HEK293 (cell line): Measurements from ENCODE around the gene RNF151.

ENCODE experiments used
- CTCF ChIA-PET: fragments of 350-600 bp; formaldehyde crosslinking; extraction: SDS; loops from one replicate; lab custom pipeline; 2021; ENCODE audit warnings: antibody characterized with exemption; lab: Yijun Ruan, JAX
- POLR2A ChIA-PET: fragments of 300-600 bp; formaldehyde crosslinking; extraction: SDS; loops from one replicate; lab custom pipeline; 2020; ENCODE audit warnings: antibody characterized with exemption, inconsistent platforms; lab: Yijun Ruan, JAX
- H3K27ac ChIP-seq: fragments of 200-500 bp; sonication (Bioruptor generic); 2 replicates; pipeline ENCODE4 v1.5.1; 2014; ENCODE audit warnings: low read depth, low read length, control low read depth, inconsistent platforms; ENCODE audit errors: extremely low read depth
- H3K36me3 ChIP-seq, 2 experiments: fragments of 200-500 bp in 1 of 2; sonication (Bioruptor generic) in 1 of 2; 1 replicate in 1 of 2; 2 replicates in 1 of 2; pipeline ENCODE4 v1.5.1; 2014 to 2017; ENCODE audit warnings: inconsistent platforms in 2 of 2, low read length in 2 of 2; ENCODE audit not compliant: control insufficient read depth in 2 of 2, insufficient read depth in 1 of 2
- H3K4me1 ChIP-seq: fragments of 200-500 bp; sonication (Bioruptor generic); 2 replicates; pipeline ENCODE4 v1.5.1; 2014; ENCODE audit warnings: mild to moderate bottlenecking, low read length, inconsistent platforms; ENCODE audit not compliant: control insufficient read depth, insufficient read depth
- H3K4me3 ChIP-seq: 2 replicates; pipeline ENCODE4 v1.5.1; 2011; ENCODE audit warnings: low read depth, mild to moderate bottlenecking, control low read depth, low read length, moderate library complexity
- H3K9me3 ChIP-seq: fragments of 200-500 bp; sonication (Bioruptor generic); 2 replicates; pipeline ENCODE4 v1.5.1; 2014; ENCODE audit warnings: low read depth, low read length, inconsistent platforms; ENCODE audit not compliant: control insufficient read depth, insufficient read depth
- HIC1 ChIP-seq: fragments of 450-650 bp; formaldehyde crosslinking; IDR thresholded peaks from 2 replicates; pipeline ENCODE4 v1.5.1; 2016; ENCODE audit warnings: missing biosample characterization, missing genetic modification characterization
- HOXC10 ChIP-seq: sonication (generic); formaldehyde crosslinking; IDR thresholded peaks from 2 replicates; pipeline ENCODE4 v1.8.1; 2023; ENCODE audit warnings: mild to moderate bottlenecking, missing genetic modification reagents
- PRDM2 ChIP-seq: fragments of 450-650 bp; formaldehyde crosslinking; IDR thresholded peaks from 2 replicates; pipeline ENCODE4 v1.5.1; 2016; ENCODE audit warnings: missing biosample characterization, missing genetic modification characterization, borderline replicate concordance
- RBAK ChIP-seq: fragments of 450-650 bp; formaldehyde crosslinking; IDR thresholded peaks from 2 replicates; pipeline ENCODE4 v1.5.1; 2016; ENCODE audit warnings: missing biosample characterization, missing genetic modification characterization
- REPIN1 ChIP-seq: fragments of 450-650 bp; formaldehyde crosslinking; IDR thresholded peaks from 2 replicates; pipeline ENCODE4 v1.5.1; 2017; ENCODE audit warnings: missing biosample characterization, missing genetic modification characterization, low read depth
- TRIM28 ChIP-seq: IDR thresholded peaks from 2 replicates; pipeline ENCODE4 v1.6.1; 2011; ENCODE audit warnings: low read length, control low read depth, borderline replicate concordance
- ZBTB1 ChIP-seq: fragments of 450-650 bp; formaldehyde crosslinking; IDR thresholded peaks from 2 replicates; pipeline ENCODE4 v1.5.1; 2016; ENCODE audit warnings: missing biosample characterization, missing genetic modification characterization
- ZBTB48 ChIP-seq: fragments of 450-650 bp; formaldehyde crosslinking; IDR thresholded peaks from 2 replicates; pipeline ENCODE4 v1.5.1; 2016; ENCODE audit warnings: missing biosample characterization, missing genetic modification characterization
- ZBTB6 ChIP-seq: fragments of 450-650 bp; formaldehyde crosslinking; IDR thresholded peaks from 2 replicates; pipeline ENCODE4 v1.5.1; 2017; ENCODE audit warnings: missing biosample characterization, missing genetic modification characterization
- ZBTB7A ChIP-seq: fragments of 450-650 bp; formaldehyde crosslinking; IDR thresholded peaks from 2 replicates; pipeline ENCODE4 v1.5.1; 2016; ENCODE audit warnings: low read depth, missing biosample characterization, missing genetic modification characterization
- ZEB2 ChIP-seq: fragments of 450-650 bp; formaldehyde crosslinking; IDR thresholded peaks from 2 replicates; pipeline ENCODE4 v1.5.1; 2016; ENCODE audit warnings: missing biosample characterization, missing genetic modification characterization
- ZFP69B ChIP-seq: fragments of 450-650 bp; formaldehyde crosslinking; IDR thresholded peaks from 2 replicates; pipeline ENCODE4 v1.5.1; 2016; ENCODE audit warnings: missing biosample characterization, missing genetic modification characterization
- ZIC2 ChIP-seq: fragments of 450-650 bp; formaldehyde crosslinking; IDR thresholded peaks from 2 replicates; pipeline ENCODE4 v1.5.1; 2016; ENCODE audit warnings: missing biosample characterization, missing genetic modification characterization
- ZNF10 ChIP-seq: fragments of 450-650 bp; formaldehyde crosslinking; IDR thresholded peaks from 2 replicates; pipeline ENCODE4 v1.5.1; 2017; ENCODE audit warnings: missing biosample characterization, missing genetic modification characterization
- ZNF132 ChIP-seq: fragments of 450-650 bp; formaldehyde crosslinking; IDR thresholded peaks from 2 replicates; pipeline ENCODE4 v1.5.1; 2017; ENCODE audit warnings: missing biosample characterization, missing genetic modification characterization, borderline replicate concordance
- ZNF133 ChIP-seq: fragments of 450-650 bp; formaldehyde crosslinking; IDR thresholded peaks from 2 replicates; pipeline ENCODE4 v1.5.1; 2016; ENCODE audit warnings: missing biosample characterization, missing genetic modification characterization
- ZNF19 ChIP-seq: fragments of 450-650 bp; formaldehyde crosslinking; IDR thresholded peaks from 2 replicates; pipeline ENCODE4; 2016; ENCODE audit warnings: missing biosample characterization, missing genetic modification characterization, low read depth
- ZNF221 ChIP-seq: fragments of 450-650 bp; formaldehyde crosslinking; IDR thresholded peaks from 2 replicates; pipeline ENCODE4 v1.5.1; 2017; ENCODE audit warnings: missing biosample characterization, missing genetic modification characterization, borderline replicate concordance
- ZNF362 ChIP-seq: fragments of 450-650 bp; formaldehyde crosslinking; IDR thresholded peaks from 2 replicates; pipeline ENCODE4 v1.5.1; 2016; ENCODE audit warnings: missing biosample characterization, missing genetic modification characterization
- ZNF514 ChIP-seq: fragments of 450-650 bp; formaldehyde crosslinking; IDR thresholded peaks from 2 replicates; pipeline ENCODE4 v1.5.1; 2016; ENCODE audit warnings: missing biosample characterization, missing genetic modification characterization
- ZNF530 ChIP-seq: fragments of 450-650 bp; formaldehyde crosslinking; IDR thresholded peaks from 2 replicates; pipeline ENCODE4 v1.5.1; 2016; ENCODE audit warnings: low read depth, missing biosample characterization, missing genetic modification characterization
- ZNF548 ChIP-seq: fragments of 450-650 bp; formaldehyde crosslinking; IDR thresholded peaks from 2 replicates; pipeline ENCODE4 v1.5.1; 2016; ENCODE audit warnings: missing biosample characterization, missing genetic modification characterization
- ZNF549 ChIP-seq: fragments of 450-650 bp; IDR thresholded peaks from 2 replicates; pipeline ENCODE4 v1.5.1; 2018; ENCODE audit warnings: missing biosample characterization, missing genetic modification characterization, mild to moderate bottlenecking, inconsistent platforms, moderate library complexity
- ZNF571 ChIP-seq: fragments of 450-650 bp; formaldehyde crosslinking; IDR thresholded peaks from 2 replicates; pipeline ENCODE4 v1.5.0; 2017; ENCODE audit warnings: missing biosample characterization, missing genetic modification characterization
- ZNF623 ChIP-seq: fragments of 450-650 bp; formaldehyde crosslinking; IDR thresholded peaks from 2 replicates; pipeline ENCODE4 v1.5.1; 2016; ENCODE audit warnings: missing biosample characterization, missing genetic modification characterization
- ZNF626 ChIP-seq: fragments of 450-650 bp; sonication (Bioruptor Pico); formaldehyde crosslinking; IDR thresholded peaks from 2 replicates; pipeline ENCODE4 v1.5.1; 2018; ENCODE audit warnings: missing biosample characterization, missing genetic modification characterization, inconsistent platforms
- ZNF654 ChIP-seq: fragments of 450-650 bp; formaldehyde crosslinking; IDR thresholded peaks from 2 replicates; pipeline ENCODE4 v1.5.1; 2016; ENCODE audit warnings: low read depth, missing biosample characterization, missing genetic modification characterization
- ZNF670 ChIP-seq: fragments of 450-650 bp; formaldehyde crosslinking; IDR thresholded peaks from 2 replicates; pipeline ENCODE4 v1.5.1; 2016; ENCODE audit warnings: missing biosample characterization, missing genetic modification characterization, low read depth
- ZNF776 ChIP-seq: fragments of 450-650 bp; formaldehyde crosslinking; IDR thresholded peaks from 2 replicates; pipeline ENCODE4 v1.5.0; 2017; ENCODE audit warnings: missing biosample characterization, missing genetic modification characterization, borderline replicate concordance
- ZXDB ChIP-seq: fragments of 450-650 bp; formaldehyde crosslinking; IDR thresholded peaks from 2 replicates; pipeline ENCODE4 v1.5.1; 2016; ENCODE audit warnings: missing biosample characterization, missing genetic modification characterization

RNF151 gene

GRCh38 chr16:1982991-1983543 is 16.4 kb downstream of the RNF151 start:
- Histone ChIP-seq H3K9me3 (no peaks in the 10 kb centered on the region), H3K4me3 (peak overlapping the region; percentile 53), H3K4me1 (peaks cover 7% of the 10 kb centered on the region; the same call in 1 of the 2 replicates), H3K36me3 (peaks cover 0 to 39% of the 10 kb centered on the region in 2 experiments; a peak in 1 of 3 replicates), H3K27ac (peak overlapping the region; percentile 83; the same call in 1 of the 2 replicates)
- POLR2A ChIA-PET = interaction anchor here (0.6 to 10.1 kb wide), 5 partner anchors 11 to 172 kb away, joined by 5 to 76 read pairs (median 8); partner anchors contain the start of genes RPS2, TBL3 and TRAF7
- CTCF ChIA-PET = interaction anchor here (0.5 to 1.4 kb wide), 6 partner anchors 8 to 605 kb away, joined by 3 to 5 read pairs (median 3); partner anchors contain the start of gene FAHD1
- no peak for TF ChIP-seq ZXDB (tag by site-specific recombination)
- TF ChIP-seq HOXC10 (CRISPR knock-in tag) = no peak
- TF ChIP-seq ZBTB1 (tag by site-specific recombination) = no peak
- TF ChIP-seq ZNF548 = no peak
- no peak for TF ChIP-seq ZNF623
- TF ChIP-seq ZNF514 (tag by site-specific recombination) = no peak
- no peak for TF ChIP-seq ZNF670
- TF ChIP-seq ZNF626 (tag by site-specific recombination) = no peak
- no peak for TF ChIP-seq ZNF133
- no peak for TF ChIP-seq ZNF776
- peak; percentile 98 for TF ChIP-seq ZBTB6 (tag by site-specific recombination)
- TF ChIP-seq ZNF530 = no peak
- no peak for TF ChIP-seq ZNF571 (tag by site-specific recombination)
- TF ChIP-seq REPIN1 = no peak
- TF ChIP-seq RBAK = no peak
- no peak for TF ChIP-seq PRDM2 (tag by site-specific recombination)
- peak; percentile 79; the same call in 1 of the 2 replicates for TF ChIP-seq TRIM28
- no peak for TF ChIP-seq ZNF654 (tag by site-specific recombination)
- no peak for TF ChIP-seq ZEB2
- no peak for TF ChIP-seq ZNF19 (tag by site-specific recombination)
- TF ChIP-seq ZNF221 (tag by site-specific recombination) = no peak
- no peak for TF ChIP-seq ZBTB48 (tag by site-specific recombination)
- TF ChIP-seq ZBTB7A (tag by site-specific recombination) = no peak
- TF ChIP-seq ZNF132 = no peak
- TF ChIP-seq ZIC2 (tag by site-specific recombination) = no peak
- TF ChIP-seq HIC1 (tag by site-specific recombination) = no peak
- TF ChIP-seq ZNF549 (tag by site-specific recombination) = no peak
- no peak for TF ChIP-seq ZNF10 (tag by site-specific recombination)
- peak; percentile 62; the same call in 1 of the 2 replicates for TF ChIP-seq ZFP69B
- no peak for TF ChIP-seq ZNF362 (tag by site-specific recombination)
